Measurements from ENCODE around the gene SEPTIN3.
A peak's percentile ranks its signal among the peaks of the same experiment; 100 is the strongest.

Gene SEPTIN3

GRCh38 chr22:41969110-41969646 is at the start of gene SEPTIN3:
Gene SEPTIN3, plus strand, starts transcription at chr22:41969443. Its CDS starts 2,050 bp downstream, at chr22:41971493.
- DNase-seq: no peak

GRCh38 chr22:41920271-41920976 is 48.8 kb upstream of the SEPTIN3 start:
- no peak for DNase-seq

- DNase-seq: no peak
Observed at GRCh38 chr22:41922328-41922727, 46.9 kb upstream of the SEPTIN3 start.

DNA sequence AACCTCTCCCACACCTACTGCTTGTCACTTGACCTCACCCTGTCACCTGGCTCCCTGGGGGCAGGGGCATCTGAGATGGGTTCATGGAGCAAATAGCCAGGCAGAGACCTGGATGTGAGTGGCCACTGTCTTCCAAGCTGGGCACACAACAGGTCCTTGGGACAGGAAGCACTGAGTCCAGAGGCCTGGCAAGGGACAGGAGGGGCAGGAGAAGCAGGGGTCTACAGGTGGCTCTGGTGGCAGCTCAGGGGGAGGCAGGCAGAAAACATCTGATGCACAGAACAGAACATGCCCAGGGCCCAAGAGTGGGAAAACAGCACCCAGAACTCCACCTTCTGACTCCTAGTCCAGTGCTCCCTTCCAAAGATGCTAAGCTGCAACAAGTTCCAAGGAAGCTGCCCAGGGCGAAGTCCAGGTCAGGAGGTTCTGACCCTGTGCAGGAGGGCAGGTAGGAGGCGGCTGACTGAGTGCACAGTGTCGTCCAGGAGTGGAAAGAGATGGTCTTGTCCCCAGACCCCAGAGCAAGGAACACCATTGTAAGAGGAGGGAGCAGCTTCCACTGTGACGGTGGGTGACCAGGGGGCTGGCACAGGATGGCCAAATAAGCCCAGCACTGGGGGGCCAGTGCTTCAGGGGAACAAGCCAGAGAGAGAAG is 46.2 kb upstream of the SEPTIN3 start:
- no peak for DNase-seq

DNA sequence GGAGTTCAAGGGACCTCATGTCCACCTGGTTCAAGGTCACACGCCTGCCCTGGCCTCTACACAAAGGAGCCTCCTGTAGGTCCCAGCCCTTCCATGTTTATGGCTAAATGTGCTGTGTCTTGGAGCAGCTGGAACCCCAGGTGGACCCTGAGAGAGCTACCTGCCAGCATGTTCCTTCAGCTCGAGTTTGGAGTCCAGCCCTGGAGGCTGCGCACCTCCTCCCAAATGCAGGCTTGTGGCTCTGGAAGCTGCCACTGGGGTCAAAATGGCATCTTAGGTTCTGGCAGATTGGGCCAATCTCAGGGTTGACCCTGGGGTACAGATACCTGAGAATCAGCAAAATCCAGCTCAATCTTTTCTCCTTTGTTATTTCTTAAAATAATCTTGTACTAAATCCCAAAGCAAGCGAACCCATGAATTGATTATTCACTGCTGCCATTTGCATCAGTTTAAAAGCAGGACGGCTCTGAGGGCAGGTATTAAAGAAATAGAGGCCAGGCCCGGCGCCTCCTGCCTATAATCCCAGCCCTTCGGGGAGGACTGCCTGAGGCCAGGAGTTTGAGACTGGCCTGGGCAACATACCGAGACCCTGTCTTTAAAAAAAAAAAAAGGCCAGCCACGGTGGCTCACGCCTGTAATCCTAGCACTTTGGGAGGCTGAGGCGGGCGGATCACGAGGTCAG is 45.5 kb upstream of the SEPTIN3 start:
- DNase-seq: no peak

- no peak for DNase-seq
Observed at GRCh38 chr22:41925783-41926460, 43.3 kb upstream of the SEPTIN3 start.

DNA sequence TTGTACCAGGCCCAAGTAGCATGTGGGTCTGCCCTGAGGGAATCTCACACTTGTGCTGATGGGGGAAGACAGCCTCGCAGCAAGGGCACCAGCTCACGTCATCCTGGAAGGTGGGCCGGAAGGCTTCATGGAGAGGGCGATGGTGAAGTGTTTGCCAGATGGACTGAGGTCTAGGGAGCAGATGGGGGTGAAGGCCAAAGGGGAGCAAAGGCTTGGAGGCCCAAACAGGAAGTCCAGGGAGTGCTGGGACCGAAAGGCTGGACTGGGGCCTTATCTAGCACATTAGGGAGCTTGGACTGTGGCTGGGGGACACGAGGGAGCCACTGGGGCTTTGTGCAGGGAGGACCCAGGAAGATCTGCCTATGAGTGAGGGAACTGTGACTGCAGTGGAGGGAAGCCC is 41.4 kb upstream of the SEPTIN3 start:
- no peak for DNase-seq

- DNase-seq: no peak
Observed at GRCh38 chr22:41928593-41929417, 40.4 kb upstream of the SEPTIN3 start.

GRCh38 chr22:41929418-41929810 is 39.8 kb upstream of the SEPTIN3 start:
- DNase-seq: peak; percentile 88

DNA sequence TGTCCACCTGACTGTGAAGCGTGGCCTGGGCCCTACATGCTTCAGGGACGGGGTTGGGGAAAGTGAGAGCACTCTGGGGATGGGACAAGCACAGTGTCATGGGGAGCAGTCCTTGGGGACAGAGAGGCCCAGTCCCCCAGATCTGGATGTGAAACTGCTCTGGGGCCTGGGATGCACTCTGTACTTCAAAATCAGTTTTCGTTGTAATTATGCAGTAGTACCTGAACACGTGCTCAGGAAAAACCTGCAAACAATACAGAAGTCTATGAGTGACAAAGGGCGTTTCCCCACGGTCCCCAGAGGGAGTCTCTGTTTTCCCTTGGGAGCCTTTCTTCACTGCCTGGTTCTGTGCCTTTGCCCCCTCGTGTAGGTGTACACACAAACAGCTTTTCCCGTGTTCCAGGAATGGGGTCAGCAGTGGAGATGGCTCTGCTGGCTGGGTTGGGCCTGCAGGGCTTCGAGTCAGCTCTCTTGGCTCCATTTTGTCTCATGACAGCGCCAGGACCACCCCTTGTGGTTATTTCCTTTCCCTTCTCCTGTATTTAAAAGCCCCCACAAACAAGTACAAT is 37.5 kb upstream of the SEPTIN3 start:
- DNase-seq: no peak

DNA sequence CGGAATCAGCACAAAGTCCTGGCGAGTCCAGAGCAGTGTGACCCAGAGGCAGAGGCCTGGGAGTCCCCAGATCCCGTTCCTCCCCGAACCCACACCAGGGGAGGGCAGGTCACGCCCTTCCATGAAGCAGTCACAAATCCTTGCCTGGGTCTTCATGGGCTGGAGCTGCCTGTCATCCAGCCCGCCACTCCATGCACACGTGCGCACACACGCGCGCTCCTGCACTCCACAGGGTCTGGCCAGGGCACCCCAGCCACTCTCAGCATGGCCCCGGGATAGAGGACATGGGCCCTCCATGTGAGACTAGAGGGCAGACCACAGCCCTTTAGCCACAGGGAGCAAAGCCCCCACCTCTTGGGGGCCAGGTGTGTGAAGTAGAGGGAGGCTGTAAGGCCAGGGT is 36.9 kb upstream of the SEPTIN3 start:
- DNase-seq: no peak

- no peak for DNase-seq
Observed at GRCh38 chr22:41933411-41934177, 35.6 kb upstream of the SEPTIN3 start.

- no peak for DNase-seq
Observed at GRCh38 chr22:41934284-41935014, 34.8 kb upstream of the SEPTIN3 start.

- peak; percentile 56 for DNase-seq
Observed at GRCh38 chr22:41935015-41935351, 34.3 kb upstream of the SEPTIN3 start.

DNA sequence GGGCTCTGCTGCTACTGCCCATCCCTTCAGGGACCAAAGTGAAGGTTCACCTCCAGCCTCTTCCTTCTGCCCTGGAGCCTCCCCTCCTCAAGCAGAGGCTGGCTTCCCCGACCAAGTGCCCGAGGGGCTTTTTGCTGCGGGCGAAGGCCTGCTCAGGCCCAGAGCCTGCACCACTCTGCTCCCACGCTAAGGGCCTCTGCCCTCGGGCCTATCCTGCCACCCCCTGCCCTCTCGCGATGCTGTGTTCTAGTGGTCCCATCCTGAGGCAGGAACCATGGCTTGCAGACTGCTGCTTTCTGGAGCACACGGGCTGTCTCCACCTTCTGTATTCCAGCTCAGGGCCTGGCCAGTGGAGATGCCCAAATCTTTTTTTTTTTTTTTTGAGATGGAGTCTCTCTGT is 33.7 kb upstream of the SEPTIN3 start:
- no peak for DNase-seq

GRCh38 chr22:41936894-41937169 is 32.4 kb upstream of the SEPTIN3 start:
- DNase-seq: no peak

- DNase-seq: peak; percentile 30
Observed at GRCh38 chr22:41939981-41940831, 29.0 kb upstream of the SEPTIN3 start.

GRCh38 chr22:41940832-41941765 is 28.1 kb upstream of the SEPTIN3 start:
- DNase-seq: peak; percentile 71

All from NCI-H1092 treated with DMSO at 0.1 percent for 48 hours (cell line).